Measurements from ENCODE around the gene CCDC188.
"Not testable (repeated sequence)": the region's sequence is repeated elsewhere in the genome, so short reads cannot be mapped to it uniquely, and the experiment has no call there.

CCDC188 gene

DNA sequence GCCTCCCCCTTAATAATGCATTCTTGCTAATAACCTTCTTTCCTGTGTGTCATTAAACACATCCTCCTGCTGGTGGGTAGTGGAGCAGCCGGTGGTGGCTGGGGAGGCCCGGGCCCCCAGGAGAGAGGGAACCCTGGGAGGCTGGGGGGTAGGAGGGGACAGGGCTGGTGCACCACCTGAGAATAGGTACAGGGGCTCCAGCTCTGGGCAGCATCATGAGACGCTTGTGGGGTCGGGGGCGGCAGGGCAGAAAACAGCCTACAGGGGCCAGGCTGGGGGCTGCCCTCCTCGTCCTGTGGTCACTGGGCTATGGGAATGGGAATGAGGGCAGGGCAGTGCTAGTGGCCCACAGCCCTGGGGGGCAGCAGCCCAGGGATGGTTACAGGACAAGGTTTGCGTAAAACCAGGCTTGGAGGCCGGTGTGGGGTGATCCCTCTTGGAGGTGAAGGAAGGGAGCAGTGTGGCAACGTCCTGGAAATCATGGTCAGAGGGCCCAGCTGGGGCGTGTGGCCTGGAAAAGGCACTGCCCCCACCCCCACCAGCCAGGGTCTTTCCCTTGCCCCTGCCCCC, 18.5 kb upstream of the CCDC188 start:
- H3K4me3 ChIP-seq (ENCODE audit: low read length): no peak overlapping the region
- DNase-seq (ENCODE audit: low read depth): no peak
- no peak for TF ChIP-seq CTCF (IDR thresholded peaks at IDR 0.05; ENCODE audit: insufficient read depth, low read depth, low read length, missing control alignments)

DNA sequence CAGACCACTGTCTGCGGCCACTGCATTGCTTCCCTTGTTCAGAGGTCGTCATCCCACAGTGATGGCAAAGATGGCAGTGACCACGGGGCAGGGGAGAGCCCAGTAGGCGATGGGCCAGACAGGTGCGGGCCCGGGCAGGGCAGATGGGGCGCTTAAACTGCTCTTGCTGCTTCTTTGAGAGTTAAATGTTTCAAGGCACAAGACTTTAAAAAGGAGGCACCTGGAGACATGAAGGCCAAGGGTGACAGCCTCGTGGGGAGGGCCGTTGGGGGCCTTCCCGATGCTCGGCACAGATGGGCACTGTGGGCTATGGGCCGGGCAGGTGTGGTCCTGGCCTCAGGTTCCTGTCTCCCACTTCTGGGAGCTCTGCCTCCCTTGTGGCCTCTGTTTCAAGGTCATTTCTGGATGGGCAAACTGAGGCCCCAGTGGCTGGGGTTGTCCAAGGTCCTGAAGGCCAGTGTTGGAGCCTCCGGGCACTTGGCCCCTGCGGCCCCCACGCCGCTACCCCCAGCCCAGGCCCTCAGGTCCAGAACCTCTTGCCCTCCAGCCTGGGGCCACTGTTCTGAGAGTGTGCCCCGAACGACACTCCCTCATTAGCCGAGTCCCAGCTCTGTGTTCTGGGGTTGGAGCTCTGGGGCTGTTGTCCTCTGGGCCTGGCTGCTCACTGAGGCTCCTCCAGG, 16.9 kb upstream of the CCDC188 start:
- no peak overlapping the region for H3K4me3 ChIP-seq (ENCODE audit: low read length)
- DNase-seq (ENCODE audit: low read depth): no peak
- TF ChIP-seq CTCF (IDR thresholded peaks at IDR 0.05; ENCODE audit: insufficient read depth, low read depth, low read length, missing control alignments): no peak

DNA sequence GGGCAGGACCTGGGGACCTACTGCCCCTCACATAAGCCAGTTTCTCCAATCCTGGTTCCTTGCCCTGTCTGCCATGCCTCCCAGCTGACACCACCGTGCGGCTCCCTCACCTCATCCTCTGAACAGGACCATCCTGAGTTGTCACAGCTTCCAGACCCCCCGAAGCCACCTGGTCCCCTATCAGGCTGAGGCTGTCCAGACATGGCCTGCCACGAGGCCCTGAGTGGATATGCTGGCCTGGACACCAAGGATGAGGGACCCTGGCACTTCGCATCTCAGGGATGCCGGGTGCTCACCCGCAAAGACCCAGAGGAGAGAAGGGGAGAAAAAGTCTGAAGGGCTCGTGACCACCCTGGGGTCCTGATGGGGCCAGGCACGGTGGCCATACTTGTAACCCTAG, 15.8 kb upstream of the CCDC188 start:
- DNase-seq (ENCODE audit: low read depth): no peak
- TF ChIP-seq CTCF (IDR thresholded peaks at IDR 0.05; ENCODE audit: insufficient read depth, low read depth, low read length, missing control alignments): no peak
- no peak overlapping the region for H3K4me3 ChIP-seq (ENCODE audit: low read length)

- no peak for DNase-seq (ENCODE audit: low read depth)
- H3K4me3 ChIP-seq (ENCODE audit: low read length): no peak overlapping the region
- no peak for TF ChIP-seq CTCF (IDR thresholded peaks at IDR 0.05; ENCODE audit: insufficient read depth, low read depth, low read length, missing control alignments)
Measured at GRCh38 chr22:20165913-20166312, 15.1 kb upstream of the CCDC188 start.

GRCh38 chr22:20165421-20165820, 14.6 kb upstream of the CCDC188 start:
- no peak overlapping the region for H3K4me3 ChIP-seq (ENCODE audit: low read length)
- TF ChIP-seq CTCF (IDR thresholded peaks at IDR 0.05; ENCODE audit: insufficient read depth, low read depth, low read length, missing control alignments): no peak
- no peak for DNase-seq (ENCODE audit: low read depth)

GRCh38 chr22:20164863-20165262, 14.0 kb upstream of the CCDC188 start:
- DNase-seq (ENCODE audit: low read depth): no peak
- H3K4me3 ChIP-seq (ENCODE audit: low read length): no peak overlapping the region
- no peak for TF ChIP-seq CTCF (IDR thresholded peaks at IDR 0.05; ENCODE audit: insufficient read depth, low read depth, low read length, missing control alignments)

- DNase-seq (ENCODE audit: low read depth): no peak
- TF ChIP-seq CTCF (IDR thresholded peaks at IDR 0.05; ENCODE audit: insufficient read depth, low read depth, low read length, missing control alignments): no peak
- H3K4me3 ChIP-seq (ENCODE audit: low read length): no peak overlapping the region
Measured at GRCh38 chr22:20160041-20160440, 9.2 kb upstream of the CCDC188 start.

- DNase-seq (ENCODE audit: low read depth); H3K4me3 ChIP-seq (ENCODE audit: low read length): not testable (repeated sequence)
Measured at GRCh38 chr22:20159531-20159930, 8.7 kb upstream of the CCDC188 start.
